ENCODE data around the gene SMC1B. TPM values are rescaled to one million over a fixed set of nuclear protein-coding genes. Genes with fewer than 3 reads are reported as not detected.

The SMC1B gene
- total and polyA plus RNA-seq, 2 of the 8 experiments (the other 6 are each of a cell fraction or from before 2014, with no cell fraction given) = 0.02 TPM; not detected in 1

GRCh38 chr22:45381348-45381747 is 32.1 kb downstream of the SMC1B start:
- Histone ChIP-seq H3K79me1 (ENCODE audit: low read depth, low read length) (no peaks in the 10 kb centered on the region), H2BK5ac (ENCODE audit: low read depth, low read length) (no peak overlapping the region), H3K27me3 (replicated peaks in 1 of 4; ENCODE audit: control insufficient read depth in 3 of 4, extremely low read depth in 1 of 4, insufficient read depth in 3 of 4, low read length in 3 of 4) (no peaks in the 10 kb centered on the region), H4K5ac (ENCODE audit: insufficient read length, low read depth, low read length) (no peak overlapping the region), H3K4me3 (ENCODE audit: extremely low read depth in 1 of 4, insufficient read depth in 2 of 4, low read depth in 3 of 4, low read length in 4 of 4) (no peak overlapping the region), H3K18ac (ENCODE audit: extremely low read depth, low read length) (no peak overlapping the region), H3K9me3 (ENCODE audit: insufficient read depth in 2 of 2, low read depth in 1 of 2, low read length in 1 of 2) (no peaks in the 10 kb centered on the region), H3K23ac (ENCODE audit: insufficient read length) (no peak overlapping the region), H3K56ac (replicated peaks; ENCODE audit: insufficient read length, low read depth, low read length) (no peak overlapping the region), H2BK120ac (replicated peaks; ENCODE audit: low read depth, low read length) (no peak overlapping the region), H3K36me3 (ENCODE audit: control insufficient read depth in 2 of 4, insufficient read depth in 4 of 4, low read length in 3 of 4) (no peaks in the 10 kb centered on the region), H3K79me2 (ENCODE audit: control insufficient read depth in 1 of 2, insufficient read depth in 2 of 2, low read length in 2 of 2) (no peaks in the 10 kb centered on the region), H4K8ac (ENCODE audit: extremely low read depth, insufficient read depth, low read length) (no peak overlapping the region), H3K4me1 (replicated peaks in 1 of 4; ENCODE audit: control insufficient read depth in 3 of 4, insufficient read depth in 4 of 4, low read length in 3 of 4) (no peaks in the 10 kb centered on the region), H2BK15ac (ENCODE audit: low read length) (no peak overlapping the region), H3K23me2 (ENCODE audit: low read depth, low read length) (no peaks in the 10 kb centered on the region), H2AK5ac (ENCODE audit: low read depth, low read length) (no peak overlapping the region), H2BK20ac (ENCODE audit: low read length) (no peak overlapping the region), H3K4ac (replicated peaks; ENCODE audit: insufficient read length, low read depth, low read length) (no peak overlapping the region), H4K20me1 (replicated peaks in 1 of 2; ENCODE audit: control insufficient read depth in 1 of 2, insufficient read depth in 2 of 2, low read length in 2 of 2) (no peaks in the 10 kb centered on the region), H3K4me2 (ENCODE audit: insufficient read depth in 1 of 2, low read depth in 2 of 2, low read length in 2 of 2) (no peak overlapping the region), H3K14ac (ENCODE audit: insufficient read length) (no peak overlapping the region), H2BK12ac (ENCODE audit: low read depth, low read length) (no peak overlapping the region), H3K27ac (ENCODE audit: low read depth, low read length) (no peak overlapping the region), H4K91ac (replicated peaks; ENCODE audit: insufficient read length, low read length) (no peak overlapping the region), H3K9ac (replicated peaks in 1 of 4; ENCODE audit: extremely low read depth in 1 of 4, low read depth in 3 of 4, low read length in 3 of 4) (no peak overlapping the region), H2AFZ (ENCODE audit: low read length) (no peak overlapping the region)
- WGBS, 2 experiments (ENCODE audit: extremely low coverage in 1 of 2, insufficient coverage in 1 of 2, insufficient read length in 1 of 2, insufficient replicate concordance in 2 of 2, low coverage in 1 of 2, low lambda C conversion rate in 2 of 2, missing lambda C conversion rate in 1 of 2) = 86% methylated on average over 2 of the region's 2 CpGs; no CpG with 5 or more reads in 1 of the 2 experiments
- no peak for DNase-seq (ENCODE audit: low read depth in 1 of 2, low spot score in 2 of 2)
- ChIA-PET POLR2A (ENCODE audit: partially characterized antibody) (interaction anchor here (0.6 kb wide), 1 partner anchor 13 kb away, joined by 3 read pairs; no protein-coding TSS in a partner anchor), CTCF (ENCODE audit: partially characterized antibody) (no interaction called here)
- FAIRE-seq = no peak
- no peak for TF ChIP-seq FOSL1 (IDR thresholded peaks at IDR 0.05; ENCODE audit: insufficient read depth, low read depth, low read length)
